GM21529 (cell line): ENCODE data around the gene DENND1A.

Experiments
- ATAC-seq: cut with Tn5 transposase; IDR thresholded peaks from one replicate; pipeline ENCODE4 v1.9.1; 2021; ENCODE audit not compliant: unreplicated experiment

The DENND1A gene

DNA sequence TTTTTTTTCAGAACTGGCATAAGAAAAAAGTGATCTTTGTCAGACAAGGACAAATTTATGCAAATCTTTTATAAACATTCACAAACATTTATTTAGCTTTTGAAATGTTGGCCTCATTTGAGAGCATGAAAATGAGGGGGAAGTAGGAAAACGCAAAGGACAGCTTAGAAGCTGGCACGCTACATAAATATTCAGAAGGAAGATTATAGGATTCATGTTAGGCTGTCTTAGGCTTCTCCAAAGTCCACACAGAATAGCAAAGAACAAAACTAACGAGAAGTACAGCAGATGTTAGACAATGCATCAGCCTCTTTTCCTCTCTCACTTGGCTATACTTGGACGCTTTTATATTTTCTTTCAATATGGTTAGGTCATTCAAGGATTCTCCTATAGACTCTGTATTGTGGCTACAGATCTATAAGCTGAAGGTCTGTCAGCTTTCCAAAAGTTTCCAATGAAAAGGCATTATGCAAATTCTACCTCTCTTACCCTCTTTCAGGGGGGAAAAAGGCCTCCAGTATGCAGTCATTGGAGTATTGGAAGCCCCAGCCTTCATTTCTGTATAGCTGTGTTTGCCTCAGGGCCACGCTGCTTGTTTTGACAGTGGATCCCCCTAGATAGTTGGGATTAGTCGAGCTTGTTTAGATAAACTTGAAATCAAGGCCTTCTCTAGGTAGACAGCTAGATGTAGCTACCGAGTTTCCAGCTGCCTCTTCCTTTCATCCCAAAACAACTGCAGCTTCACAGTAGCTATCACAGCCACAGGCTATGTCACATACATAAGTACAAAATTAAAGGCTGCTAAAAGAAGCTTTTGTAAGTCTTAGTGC is 153.0 kb downstream of the DENND1A start:
- no peak for ATAC-seq

DNA sequence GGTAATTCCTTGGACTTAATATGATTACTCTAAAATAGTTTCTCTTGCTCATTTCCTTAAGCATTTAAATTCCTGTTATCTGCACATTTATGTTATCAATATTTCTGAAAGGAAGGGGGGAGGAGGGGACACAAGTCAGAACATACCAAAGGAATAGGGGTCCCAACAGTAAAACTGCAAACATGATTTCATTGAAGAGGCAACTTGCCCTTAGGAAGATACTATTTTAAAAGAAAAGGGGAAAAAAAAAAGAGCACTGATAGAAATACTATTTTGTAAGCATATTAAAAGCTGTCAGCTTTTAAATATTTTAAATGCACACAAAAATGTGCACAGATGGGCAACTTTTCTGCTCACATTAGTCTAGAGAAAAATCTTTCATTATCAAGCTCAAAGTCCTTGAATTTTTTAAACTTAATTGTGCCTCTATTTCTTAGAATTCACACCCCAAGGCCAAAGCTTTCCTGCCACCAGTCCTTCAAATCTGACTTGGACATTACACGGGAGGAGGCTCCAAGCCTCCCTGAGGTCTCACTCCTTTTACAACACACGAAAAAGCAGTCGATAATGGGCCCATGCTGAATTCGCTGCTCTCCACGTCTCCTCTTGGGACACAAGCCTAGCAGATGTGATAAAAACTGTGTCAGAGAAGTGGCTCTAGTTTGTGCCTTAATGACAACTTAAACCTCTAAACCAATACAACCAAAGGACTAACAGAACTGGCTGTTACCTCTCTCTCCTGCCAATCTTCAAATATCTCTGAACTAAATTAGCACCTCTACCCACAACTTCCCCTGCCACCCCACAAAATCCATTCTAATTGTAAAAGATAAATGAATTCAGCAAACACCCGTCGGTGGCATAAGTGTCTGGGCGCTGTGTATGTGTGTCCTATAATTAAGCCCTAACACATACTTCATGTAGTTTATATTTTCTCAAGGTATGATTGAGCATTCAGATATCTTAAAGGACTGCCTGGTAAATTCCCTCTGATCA is 154.3 kb downstream of the DENND1A start:
- ATAC-seq: no peak

DNA sequence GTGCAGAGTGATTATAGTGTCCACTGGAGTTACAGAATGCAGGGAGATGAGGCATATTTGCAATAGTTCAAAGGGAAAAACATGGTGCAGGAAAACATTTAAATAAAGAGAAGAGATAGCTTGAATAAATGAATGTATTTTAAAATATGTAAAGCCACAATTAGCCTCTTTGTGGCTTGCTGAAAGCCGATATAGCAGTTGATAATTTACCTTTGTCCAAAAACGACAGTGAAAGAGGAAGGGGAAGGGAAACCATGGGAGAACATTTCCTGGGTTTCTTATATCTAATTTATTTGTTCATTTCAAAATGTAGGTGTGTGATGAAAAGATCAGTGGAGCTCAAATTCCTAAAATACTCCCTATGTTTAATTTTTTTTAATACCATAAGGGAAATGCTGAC is 156.1 kb downstream of the DENND1A start:
- no peak for ATAC-seq

DNA sequence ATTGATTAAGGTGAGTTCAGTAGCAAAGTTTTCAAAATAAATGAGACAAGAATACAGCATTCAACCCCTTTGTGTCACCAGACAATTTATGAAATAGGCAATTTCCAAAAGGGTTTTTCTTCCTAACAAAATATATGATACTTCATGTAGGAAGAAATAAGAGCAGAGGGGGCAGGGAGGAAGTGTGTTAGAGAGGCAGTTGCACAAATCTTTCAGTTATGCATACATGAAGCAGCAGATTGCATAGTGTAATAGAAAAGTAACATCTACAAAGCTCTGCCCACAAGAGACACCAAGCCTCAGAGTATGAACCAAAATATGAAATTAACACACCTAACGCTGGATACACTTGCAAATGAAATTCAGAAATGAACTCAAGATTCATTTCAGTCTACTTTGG is 157.0 kb downstream of the DENND1A start:
- ATAC-seq: no peak

DNA sequence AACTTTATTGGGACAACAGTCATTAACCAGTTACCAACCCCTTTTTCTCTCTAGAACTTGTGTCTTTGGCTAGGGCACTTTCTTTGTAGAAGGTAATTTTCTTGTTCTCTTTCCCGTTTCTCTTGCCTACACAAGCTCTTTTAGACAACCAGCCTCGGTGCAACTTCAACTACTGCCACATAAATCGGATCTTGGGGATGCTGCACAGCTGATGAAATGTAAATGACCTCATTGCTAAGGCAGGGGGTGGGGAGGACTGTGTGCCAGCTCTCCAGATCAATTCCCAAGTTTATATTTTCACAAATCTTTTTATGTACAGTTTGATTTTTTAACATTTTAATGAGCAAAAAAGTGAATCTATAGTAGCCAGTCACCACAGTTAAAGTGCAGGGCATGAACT is 157.6 kb downstream of the DENND1A start:
- no peak for ATAC-seq

DNA sequence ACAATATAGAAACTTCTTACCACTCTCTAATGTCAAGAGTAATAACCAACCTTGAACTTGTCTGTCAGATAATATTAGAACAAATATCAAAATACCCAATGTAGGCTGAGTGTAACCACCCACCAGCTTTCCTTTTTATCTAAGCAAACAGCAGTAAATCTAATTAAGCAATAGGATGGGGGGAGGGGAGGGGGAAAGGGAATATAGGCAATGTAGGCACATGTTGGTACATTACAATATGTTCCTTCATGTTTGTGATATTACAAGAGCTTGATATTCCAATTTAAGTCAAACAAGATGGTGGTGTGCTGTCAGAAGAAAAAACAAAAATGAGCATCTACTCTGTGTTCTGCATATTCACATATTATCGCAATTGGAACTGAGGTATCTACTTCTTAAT is 158.2 kb downstream of the DENND1A start:
- no peak for ATAC-seq

DNA sequence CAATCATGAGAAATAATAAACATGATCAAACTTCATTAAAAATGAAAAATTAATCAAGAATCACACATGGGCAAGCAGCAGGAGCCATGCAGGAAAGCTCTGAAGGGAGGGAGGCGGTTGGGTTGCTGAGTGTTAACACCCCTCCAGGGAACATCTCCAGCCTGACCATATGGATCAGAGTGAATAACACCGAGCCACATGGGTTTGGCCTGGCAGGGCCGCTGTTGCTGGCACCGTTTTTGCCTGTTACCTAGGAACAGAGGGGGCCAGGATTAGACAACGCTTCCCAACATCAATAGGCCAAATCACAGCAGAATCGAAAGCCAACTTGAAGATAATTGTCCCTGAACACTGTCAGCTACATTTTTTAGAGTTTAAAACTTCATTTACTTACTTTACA is 160.2 kb downstream of the DENND1A start:
- no peak for ATAC-seq

DNA sequence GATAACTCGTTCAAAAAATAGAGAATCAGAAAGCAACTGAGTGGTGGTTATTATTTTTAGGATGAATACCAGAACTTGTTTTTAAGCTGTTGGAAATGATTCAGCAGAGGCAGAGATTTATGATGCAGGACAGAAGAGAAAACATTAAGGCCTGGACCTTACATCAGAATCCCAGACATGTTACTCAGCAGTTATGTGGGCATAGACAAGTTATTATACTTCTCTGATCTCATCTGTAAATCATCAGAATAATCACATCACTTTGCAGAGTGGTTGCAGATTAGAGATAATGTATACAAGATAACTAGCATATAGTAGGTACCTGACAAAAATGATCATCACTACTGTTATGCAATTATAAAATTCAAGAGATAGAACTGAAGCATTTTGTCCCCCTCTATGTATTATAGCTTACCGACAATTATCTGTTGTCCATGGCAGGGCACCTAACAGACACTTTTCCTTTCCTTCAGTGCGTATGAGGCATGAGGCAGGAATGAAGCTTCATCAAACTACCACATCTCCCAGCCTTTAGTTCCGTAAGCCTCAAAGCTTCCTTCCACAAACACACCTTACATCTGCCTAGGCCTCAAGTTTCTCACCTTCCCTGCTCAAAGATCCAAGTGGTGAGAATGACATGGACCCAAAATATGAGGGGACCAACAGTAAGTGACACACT is 165.9 kb downstream of the DENND1A start:
- ATAC-seq: no peak

DNA sequence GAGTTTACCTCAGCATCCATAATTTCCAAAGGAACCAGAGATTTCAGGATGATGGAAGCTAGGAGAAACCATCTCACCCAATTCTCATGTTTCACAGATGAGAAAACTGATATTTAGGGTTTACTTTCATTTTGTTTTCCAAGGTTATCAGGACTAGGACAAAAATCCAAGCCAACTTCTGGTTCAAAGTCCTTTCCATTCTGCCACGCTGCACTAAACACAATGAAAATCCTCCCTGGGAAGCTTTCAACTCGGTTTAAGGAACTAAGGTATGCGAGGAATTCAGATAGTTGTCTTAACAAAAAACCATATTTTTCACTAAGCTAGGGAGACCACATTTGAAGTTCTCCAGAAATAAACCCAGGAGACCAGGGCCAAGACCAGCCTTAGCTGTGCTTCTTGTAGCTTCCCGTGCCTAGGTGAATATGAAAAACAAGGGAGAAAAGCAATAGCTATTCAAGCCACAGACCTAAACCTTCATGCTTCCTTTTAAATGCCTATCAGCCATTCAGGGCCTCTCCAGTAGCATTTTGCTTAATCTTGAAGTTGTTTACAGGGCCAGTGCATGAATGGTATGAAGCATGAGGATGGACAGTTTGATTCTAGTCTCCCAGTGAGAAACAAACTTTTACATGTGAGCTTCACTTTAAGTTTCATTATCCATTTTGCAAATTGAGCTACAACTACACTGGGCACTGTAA is 167.9 kb downstream of the DENND1A start:
- ATAC-seq: no peak

DNA sequence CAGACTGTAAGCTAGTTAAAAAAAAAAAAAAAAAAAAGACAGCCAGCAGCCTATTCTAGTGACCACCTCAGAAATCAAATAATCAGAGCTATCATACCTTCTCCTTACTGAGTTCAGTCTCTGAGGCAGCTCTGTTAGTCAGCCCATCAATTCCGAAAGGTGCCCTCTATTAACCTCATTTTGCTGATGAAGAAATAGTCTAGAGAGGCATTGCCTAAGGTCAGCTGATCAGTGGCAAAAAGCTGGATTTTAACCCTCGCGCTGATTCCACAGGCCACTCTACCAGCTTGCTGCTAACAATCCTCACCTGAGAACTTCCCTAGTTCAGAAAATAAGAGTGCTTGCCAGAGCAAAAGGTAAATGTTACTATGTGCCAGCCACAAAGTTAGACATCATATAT is 172.0 kb downstream of the DENND1A start:
- no peak for ATAC-seq

DNA sequence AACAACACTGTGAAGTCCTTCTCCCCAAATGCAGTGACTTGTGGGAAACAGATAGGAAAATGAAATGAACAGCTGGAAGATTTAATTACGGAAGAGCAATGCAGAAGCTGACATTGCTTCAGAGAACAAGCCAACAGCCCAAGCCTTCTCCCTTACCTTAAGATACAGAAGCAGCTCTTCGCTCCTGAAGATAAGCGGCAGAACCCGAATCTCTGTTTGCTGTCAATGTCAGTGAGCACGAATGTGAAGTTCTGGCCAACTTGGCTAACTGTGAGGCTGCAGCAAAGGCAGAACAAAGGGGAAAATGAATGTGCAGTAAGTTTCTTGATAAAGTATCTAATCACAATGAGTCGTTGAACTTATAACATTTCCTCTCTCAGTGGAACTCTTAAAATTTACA is 172.4 kb downstream of the DENND1A start:
- no peak for ATAC-seq

DNA sequence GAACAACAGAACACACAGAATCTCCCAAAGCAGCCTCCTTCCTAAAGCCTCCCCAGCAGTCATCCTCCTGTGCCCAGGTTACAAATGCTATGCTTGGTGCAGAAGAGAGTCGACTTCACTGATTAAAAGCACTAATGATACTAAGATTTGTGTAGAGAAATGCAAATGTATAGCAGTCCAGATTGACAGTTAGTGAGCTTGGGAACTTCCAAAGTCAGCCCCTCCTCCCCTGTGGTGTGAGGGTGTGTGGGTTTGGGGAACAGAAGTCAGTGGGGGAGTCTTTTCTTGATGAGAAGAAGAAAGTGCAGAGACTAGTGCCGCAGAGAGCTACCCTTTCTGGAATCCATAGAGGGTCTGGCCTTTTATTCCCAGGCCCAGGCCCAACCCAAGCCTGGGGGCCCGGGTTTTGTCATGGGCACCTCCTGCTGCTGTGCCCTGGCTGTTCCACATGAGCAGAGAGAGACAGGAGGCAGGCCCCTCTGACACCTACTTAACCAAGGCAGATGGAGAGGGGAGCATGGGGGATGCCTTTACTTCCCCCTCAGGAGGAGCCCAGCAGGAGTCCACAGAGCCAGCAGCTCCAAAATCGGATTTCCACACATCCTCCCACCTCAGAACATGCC is 173.3 kb downstream of the DENND1A start:
- ATAC-seq: peak; percentile 56

DNA sequence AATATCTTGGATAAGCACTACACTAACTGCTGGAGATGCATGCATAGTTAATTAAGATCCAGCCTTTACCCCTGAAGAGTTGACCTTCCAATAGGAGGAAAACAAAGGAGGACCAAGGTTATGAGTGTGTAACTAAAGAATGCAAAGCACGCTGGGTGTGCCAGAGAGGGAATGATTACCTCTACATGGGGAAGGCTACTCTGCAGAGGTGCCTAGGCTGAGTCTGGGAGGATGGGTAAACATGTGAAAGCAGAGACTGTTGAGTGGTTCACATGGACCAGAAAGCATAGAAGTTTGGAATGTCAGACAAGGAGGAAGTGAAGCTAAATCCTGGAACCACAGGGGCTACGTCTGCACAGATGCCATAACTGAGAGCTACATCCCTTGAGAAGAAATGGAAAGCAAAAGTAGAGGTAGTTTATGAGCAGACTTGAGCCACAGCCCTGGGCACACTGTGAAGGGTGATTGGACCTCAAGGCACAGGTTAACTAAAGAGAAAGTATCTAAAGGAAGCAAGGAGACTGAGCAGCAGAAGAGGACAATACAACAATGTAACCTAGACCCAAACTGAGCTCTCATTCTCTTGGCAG is 176.2 kb downstream of the DENND1A start:
- no peak for ATAC-seq

DNA sequence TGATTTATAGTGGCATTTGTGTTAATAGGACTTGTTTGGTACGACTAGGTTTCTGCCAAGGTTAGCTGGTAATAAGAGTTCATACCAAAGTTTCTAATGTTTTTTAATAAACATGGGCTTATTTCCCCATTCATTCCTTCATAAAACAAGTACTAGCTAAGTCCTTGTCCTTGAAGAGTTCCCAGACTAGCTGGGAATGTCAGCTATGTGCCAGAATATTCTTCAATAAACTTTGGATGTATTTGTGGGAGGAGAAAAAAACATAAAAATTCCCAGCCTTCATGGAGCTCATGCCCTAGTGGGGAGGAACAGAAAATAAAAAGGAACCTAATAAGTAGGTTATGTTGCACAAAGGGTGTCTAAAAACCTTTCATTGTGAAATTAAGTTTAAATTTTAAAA is 176.9 kb downstream of the DENND1A start:
- ATAC-seq: no peak

DNA sequence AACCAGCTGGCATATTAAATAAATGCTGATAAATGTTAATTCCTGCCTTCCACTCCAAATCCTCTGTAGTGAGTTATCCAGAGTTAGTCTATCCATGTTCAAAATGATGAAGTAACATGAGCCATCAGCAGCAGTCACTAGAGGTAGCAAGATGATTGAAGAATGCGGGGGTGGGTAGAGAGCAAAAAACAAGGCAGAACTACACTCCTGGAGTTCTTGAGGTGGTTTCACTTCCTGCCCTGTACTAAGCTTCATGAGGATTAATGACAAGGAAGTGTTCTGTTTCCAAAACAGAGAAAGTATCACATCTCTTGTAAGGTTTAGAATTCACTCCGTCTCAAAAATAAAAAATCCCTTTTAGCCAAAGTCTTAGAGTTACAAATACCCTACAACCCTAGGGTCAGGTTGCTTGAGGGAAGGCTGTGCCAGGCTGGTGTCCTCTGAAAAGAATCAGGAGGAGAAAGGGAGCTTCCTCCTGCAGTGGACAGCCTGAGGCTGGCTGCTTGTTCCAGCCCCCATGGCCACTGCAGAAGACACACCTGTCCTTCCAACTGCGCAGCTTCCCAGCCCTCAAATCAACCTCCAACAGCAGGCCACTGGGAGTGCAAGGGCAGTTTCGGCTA is 180.2 kb downstream of the DENND1A start:
- ATAC-seq: peak; percentile 76

DNA sequence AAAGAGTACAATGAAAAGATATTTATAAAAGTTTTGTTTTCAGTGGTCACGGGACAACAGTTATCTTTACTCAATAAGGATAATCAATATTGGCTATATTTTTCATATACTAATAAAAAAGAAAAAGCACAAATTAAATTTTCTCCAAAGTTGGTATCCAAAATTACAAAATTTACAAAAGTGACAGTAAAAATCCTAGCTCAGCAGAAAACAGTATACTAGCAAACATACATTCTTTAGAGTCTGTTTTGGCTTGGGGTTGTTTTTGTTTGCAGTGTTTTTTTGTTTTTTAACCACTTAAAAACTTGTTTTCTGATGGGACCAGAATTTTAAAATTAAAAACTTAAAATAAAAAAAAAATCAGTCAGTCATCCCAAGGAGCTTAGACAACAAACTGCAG is 183.2 kb downstream of the DENND1A start:
- no peak for ATAC-seq

DNA sequence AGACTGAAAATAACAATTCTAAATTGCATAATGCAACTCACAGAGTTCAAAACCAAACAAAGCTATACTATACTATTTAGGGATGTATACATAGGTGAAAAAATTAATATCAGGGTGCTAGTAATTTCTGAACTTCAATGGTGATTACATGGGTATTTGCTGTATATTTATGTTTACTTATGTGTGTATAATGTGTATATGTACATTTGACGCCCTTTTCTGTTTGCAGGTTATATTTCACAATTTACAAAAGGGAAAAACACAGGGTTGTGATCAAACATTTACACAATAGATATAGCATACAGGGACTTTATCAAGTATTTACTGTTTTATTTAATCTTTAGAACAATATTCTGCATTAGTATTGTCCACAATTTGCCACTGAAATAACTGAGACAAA is 184.0 kb downstream of the DENND1A start:
- ATAC-seq: no peak

DNA sequence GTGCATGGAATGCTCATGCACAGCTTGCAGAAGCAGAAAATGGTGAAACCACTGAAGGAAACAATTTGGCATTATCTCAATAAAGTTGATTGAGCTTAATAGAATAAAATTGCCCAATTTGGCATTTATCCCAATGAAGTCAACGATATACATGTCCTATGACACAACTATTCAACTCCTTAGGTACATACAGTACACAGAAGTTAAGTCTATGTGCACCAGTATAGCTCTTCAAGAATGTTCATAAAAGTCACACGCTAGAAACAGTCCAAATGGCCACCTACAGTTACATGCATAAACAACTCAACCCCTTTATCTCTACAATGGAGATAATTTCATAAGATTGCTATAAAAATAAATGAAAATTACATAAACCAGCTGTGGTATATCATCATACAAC is 184.5 kb downstream of the DENND1A start:
- ATAC-seq: no peak

DNA sequence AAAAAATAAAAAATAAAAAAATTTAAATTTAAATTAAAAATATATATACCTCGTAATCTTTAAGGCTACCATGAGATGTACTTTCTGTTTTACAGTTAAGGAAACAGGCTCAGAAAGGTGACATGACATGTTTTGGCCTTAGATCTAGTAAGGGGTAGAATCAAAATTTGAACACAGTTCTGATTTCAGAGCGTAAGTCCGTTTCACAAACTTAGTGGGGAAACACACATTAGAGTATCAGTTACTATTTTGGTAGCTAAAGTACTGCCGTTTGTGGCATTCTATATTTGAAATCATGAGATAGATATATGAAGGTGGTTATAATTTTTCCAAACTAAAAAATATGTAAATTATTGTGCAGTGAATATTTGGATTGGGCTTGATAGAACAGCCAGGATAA is 186.2 kb downstream of the DENND1A start:
- ATAC-seq: no peak
